GM12872 (cell line): ENCODE measurements around the gene GOLGA3.

ENCODE experiments used
- TF ChIP-seq, protein P1 (sequence below): IDR thresholded peaks from 3 replicates; pipeline ENCODE4 v1.5.1; 2011; ENCODE audit warnings: low read depth, mild to moderate bottlenecking, low read length, moderate library complexity; ENCODE audit not compliant: insufficient read depth

The GOLGA3 gene

GRCh38 chr12:132848521-132848920 lies 19.9 kb upstream of the GOLGA3 start:
- TF ChIP-seq, protein P1, sequence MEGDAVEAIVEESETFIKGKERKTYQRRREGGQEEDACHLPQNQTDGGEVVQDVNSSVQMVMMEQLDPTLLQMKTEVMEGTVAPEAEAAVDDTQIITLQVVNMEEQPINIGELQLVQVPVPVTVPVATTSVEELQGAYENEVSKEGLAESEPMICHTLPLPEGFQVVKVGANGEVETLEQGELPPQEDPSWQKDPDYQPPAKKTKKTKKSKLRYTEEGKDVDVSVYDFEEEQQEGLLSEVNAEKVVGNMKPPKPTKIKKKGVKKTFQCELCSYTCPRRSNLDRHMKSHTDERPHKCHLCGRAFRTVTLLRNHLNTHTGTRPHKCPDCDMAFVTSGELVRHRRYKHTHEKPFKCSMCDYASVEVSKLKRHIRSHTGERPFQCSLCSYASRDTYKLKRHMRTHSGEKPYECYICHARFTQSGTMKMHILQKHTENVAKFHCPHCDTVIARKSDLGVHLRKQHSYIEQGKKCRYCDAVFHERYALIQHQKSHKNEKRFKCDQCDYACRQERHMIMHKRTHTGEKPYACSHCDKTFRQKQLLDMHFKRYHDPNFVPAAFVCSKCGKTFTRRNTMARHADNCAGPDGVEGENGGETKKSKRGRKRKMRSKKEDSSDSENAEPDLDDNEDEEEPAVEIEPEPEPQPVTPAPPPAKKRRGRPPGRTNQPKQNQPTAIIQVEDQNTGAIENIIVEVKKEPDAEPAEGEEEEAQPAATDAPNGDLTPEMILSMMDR, result no peak

DNA sequence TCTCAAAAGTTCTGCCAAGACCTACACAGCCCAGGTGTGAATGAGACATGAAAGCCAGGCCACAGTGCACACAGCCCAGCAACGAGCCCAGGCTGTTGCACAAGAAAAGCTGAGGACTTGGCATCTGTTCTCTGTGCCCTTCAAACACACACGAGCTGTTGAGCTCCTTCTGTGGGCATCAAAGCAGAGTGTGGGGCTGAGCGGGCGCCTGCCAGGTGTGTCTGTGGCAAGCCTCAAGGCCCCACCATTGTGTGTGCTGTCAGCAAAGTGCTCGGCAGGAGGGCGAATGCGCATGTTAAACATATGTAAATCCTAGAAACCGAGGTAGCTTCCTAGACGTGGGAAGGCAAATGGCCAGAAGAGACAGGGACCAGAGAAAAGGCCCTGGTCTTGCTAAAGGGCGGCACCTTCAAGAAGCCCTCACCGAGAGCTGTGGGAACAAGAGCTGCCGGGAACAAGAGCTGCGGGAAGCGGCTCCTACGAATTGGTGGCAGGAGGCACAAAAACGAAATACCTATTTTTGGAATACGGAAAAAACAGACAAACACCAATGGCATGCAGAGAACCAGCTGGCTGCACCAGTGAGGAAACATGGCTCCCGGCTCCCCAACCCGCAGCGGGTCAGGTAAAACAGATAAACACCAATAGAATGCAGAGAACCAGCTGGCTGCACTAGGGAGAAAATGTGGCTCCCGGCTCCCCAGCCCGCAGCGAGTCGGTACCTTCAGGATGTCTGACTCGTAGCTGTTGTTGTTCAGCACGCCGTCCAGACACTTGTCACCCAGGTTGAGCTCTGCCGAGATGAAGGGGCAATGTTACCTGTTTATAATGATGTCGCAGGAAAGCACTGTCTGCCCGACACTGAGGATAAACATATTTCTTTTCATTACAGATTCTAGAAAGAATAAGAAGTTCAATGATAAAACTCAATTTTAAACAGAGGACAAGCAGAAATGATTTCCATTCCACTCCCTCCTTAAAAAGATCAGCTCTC lies 19.0 kb upstream of the GOLGA3 start:
- TF ChIP-seq, protein P1, result no peak

DNA sequence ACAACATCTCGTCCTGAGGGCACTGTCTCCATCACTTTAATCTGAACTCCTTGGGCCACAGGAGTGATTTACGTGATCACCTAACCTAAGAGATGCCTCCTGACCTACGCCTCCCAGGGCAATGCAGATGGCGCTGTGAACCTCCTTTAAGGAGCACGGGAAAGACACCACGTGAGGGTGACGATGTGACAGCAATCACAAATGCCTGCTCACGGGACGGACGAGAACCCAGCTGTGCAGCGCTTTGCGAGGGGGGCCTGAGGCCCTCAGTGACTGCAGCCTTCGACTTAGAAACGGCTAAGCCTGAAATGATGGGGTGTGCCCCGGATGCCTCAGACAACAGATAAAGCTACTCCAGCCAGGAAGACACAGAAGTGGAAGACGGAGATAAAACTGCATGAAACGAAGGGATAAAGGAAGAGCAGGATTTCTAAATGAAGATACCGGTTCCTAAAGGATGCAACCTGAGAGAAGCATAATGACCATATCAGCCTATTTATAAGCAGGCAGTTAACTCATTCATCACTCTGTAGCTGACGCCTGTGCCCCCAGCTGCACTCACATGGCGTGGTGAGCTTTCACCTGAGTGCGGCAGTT lies 13.9 kb upstream of the GOLGA3 start:
- TF ChIP-seq, protein P1, result no peak

- TF ChIP-seq, protein P1, result no peak
These were observed 12.5 kb upstream of the GOLGA3 start for GRCh38 chr12:132841151-132841550.

GRCh38 chr12:132840536-132840935 lies 11.9 kb upstream of the GOLGA3 start:
- TF ChIP-seq, protein P1, result no peak

DNA sequence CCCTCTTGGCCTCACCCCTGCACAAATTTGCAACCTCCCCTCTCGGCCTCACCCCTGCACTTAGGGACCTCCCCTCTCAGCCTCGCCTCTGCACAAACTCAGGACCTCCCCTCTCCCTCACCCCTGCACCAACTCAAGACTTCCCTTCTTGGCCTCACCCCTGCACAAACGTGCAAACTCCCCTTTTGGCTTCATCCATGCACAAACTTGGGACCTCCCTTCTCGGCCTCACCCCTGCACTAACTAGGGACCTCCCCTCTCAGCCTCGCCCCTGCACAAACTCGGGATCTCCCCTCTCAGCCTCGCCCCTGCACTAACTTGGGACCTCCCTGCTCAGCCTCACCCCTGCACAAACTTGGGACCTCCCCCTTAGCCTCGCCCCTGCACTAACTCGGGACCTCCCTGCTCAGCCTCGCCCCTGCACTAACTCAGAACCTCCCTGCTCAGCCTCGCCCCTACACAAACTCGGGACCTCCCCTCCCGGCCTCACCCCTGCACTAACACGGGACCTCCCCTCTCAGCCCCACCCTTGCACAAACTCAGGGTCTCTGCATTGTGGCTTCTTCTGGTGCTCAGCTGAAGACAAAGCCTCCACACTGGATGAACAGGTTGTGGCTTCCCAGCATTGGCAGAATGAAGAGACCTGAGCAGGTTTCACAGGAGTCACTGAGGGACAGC lies 11.0 kb upstream of the GOLGA3 start:
- TF ChIP-seq, protein P1, result no peak
